Regular cardiac myocyte (primary cell): Measurements from ENCODE around the gene EPDR1. TPM values are rescaled to one million over a fixed set of nuclear protein-coding genes. Genes with fewer than 3 reads are reported as not detected.

ENCODE experiments used
- total RNA-seq: library from RNA; depleted of rRNA; stranded (reverse); fragments of >200 nt; gene quantifications from 2 replicates; pipeline ENCODE4 v1.2.3, GENCODE V29; 2014

Gene EPDR1
- total RNA-seq: 54.1 and 119 TPM in 2 replicates

GRCh38 chr7:37920305-37920848, at the start of gene EPDR1:
EPDR1 (plus strand) TSS chr7:37920640; CDS start chr7:37920940, 300 bp downstream.

GRCh38 chr7:37916673-37917660, 3.5 kb upstream of the EPDR1 start, which contains the start of gene SFRP4:
SFRP4 (minus strand) TSS chr7:37916817; CDS start chr7:37916537, 280 bp downstream.

Other genes with a start within 250 kb of the EPDR1 start
- gene GPR141, start 236.9 kb upstream of the EPDR1 start, total RNA-seq: not detected in 2 replicates
- gene NME8, start 72.0 kb upstream of the EPDR1 start, total RNA-seq: not detected in 2 replicates
- gene SFRP4, start 3.8 kb upstream of the EPDR1 start, total RNA-seq: 12.3 and 235 TPM in 2 replicates